ENCODE results near the gene SLC26A6.

Gene SLC26A6

GRCh38 chr3:48656841-48657281, 21.6 kb upstream of the SLC26A6 start:
- no peak overlapping the region for H3K27ac ChIP-seq (ENCODE audit: low read length)
- peak overlapping the region; percentile 63; the same call in 1 of the 2 replicates for H3K4me3 ChIP-seq (ENCODE audit: low read length)
- peaks cover 3% of the 10 kb centered on the region; the same call in 1 of the 2 replicates for H3K4me1 ChIP-seq (ENCODE audit: insufficient read depth, low read length)
- H3K9me3 ChIP-seq (ENCODE audit: insufficient read depth, low read depth, low read length): no peaks in the 10 kb centered on the region
- peak overlapping the region; percentile 12; the same call in 1 of the 2 replicates for H3K9ac ChIP-seq (ENCODE audit: low read depth, low read length)
- peaks cover 37% of the 10 kb centered on the region for H3K36me3 ChIP-seq (ENCODE audit: insufficient read depth, low read depth, low read length)
- H3K27me3 ChIP-seq (ENCODE audit: insufficient read depth, low read length): peaks cover 9% of the 10 kb centered on the region

GRCh38 chr3:48656061-48656840, 21.0 kb upstream of the SLC26A6 start:
- peaks cover 3% of the 10 kb centered on the region; the same call in 1 of the 2 replicates for H3K4me1 ChIP-seq (ENCODE audit: insufficient read depth, low read length)
- H3K36me3 ChIP-seq (ENCODE audit: insufficient read depth, low read depth, low read length): peaks cover 37% of the 10 kb centered on the region
- H3K9ac ChIP-seq (ENCODE audit: low read depth, low read length): peak overlapping the region; percentile 12; the same call in 1 of the 2 replicates
- H3K27me3 ChIP-seq (ENCODE audit: insufficient read depth, low read length): peaks cover 9% of the 10 kb centered on the region
- H3K4me3 ChIP-seq (ENCODE audit: low read length): peak overlapping the region; percentile 63; the same call in 1 of the 2 replicates
- H3K9me3 ChIP-seq (ENCODE audit: insufficient read depth, low read depth, low read length): no peaks in the 10 kb centered on the region
- H3K27ac ChIP-seq (ENCODE audit: low read length): no peak overlapping the region

GRCh38 chr3:48655606-48656005, 20.3 kb upstream of the SLC26A6 start:
- no peak overlapping the region for H3K27ac ChIP-seq (ENCODE audit: low read length)
- H3K36me3 ChIP-seq (ENCODE audit: insufficient read depth, low read depth, low read length): peaks cover 41% of the 10 kb centered on the region
- H3K4me3 ChIP-seq (ENCODE audit: low read length): peak overlapping the region; percentile 63; the same call in 1 of the 2 replicates
- H3K4me1 ChIP-seq (ENCODE audit: insufficient read depth, low read length): peaks cover 3% of the 10 kb centered on the region; the same call in 1 of the 2 replicates
- H3K9me3 ChIP-seq (ENCODE audit: insufficient read depth, low read depth, low read length): no peaks in the 10 kb centered on the region
- H3K27me3 ChIP-seq (ENCODE audit: insufficient read depth, low read length): peaks cover 9% of the 10 kb centered on the region
- H3K9ac ChIP-seq (ENCODE audit: low read depth, low read length): peak overlapping the region; percentile 61

- no peak overlapping the region for H3K27ac ChIP-seq (ENCODE audit: low read length)
- H3K36me3 ChIP-seq (ENCODE audit: insufficient read depth, low read depth, low read length): peaks cover 37% of the 10 kb centered on the region
- peak overlapping the region; percentile 61; the same call in 1 of the 2 replicates for H3K9ac ChIP-seq (ENCODE audit: low read depth, low read length)
These were observed 19.8 kb upstream of the SLC26A6 start for GRCh38 chr3:48655063-48655462.

GRCh38 chr3:48652923-48653715, 17.9 kb upstream of the SLC26A6 start:
- H3K9me3 ChIP-seq (ENCODE audit: insufficient read depth, low read depth, low read length): no peaks in the 10 kb centered on the region
- H3K27me3 ChIP-seq (ENCODE audit: insufficient read depth, low read length): peaks cover 9% of the 10 kb centered on the region
- no peak overlapping the region for H3K27ac ChIP-seq (ENCODE audit: low read length)
- no peak overlapping the region for H3K4me3 ChIP-seq (ENCODE audit: low read length)
- H3K9ac ChIP-seq (ENCODE audit: low read depth, low read length): no peak overlapping the region
- peaks cover 3% of the 10 kb centered on the region; the same call in 1 of the 2 replicates for H3K4me1 ChIP-seq (ENCODE audit: insufficient read depth, low read length)
- peaks cover 29% of the 10 kb centered on the region for H3K36me3 ChIP-seq (ENCODE audit: insufficient read depth, low read depth, low read length)

More at GRCh38 chr3:48655063-48655462, 19.8 kb upstream of the SLC26A6 start:
- Histone ChIP-seq H3K9me3 (ENCODE audit: insufficient read depth, low read depth, low read length) (no peaks in the 10 kb centered on the region), H3K27me3 (ENCODE audit: insufficient read depth, low read length) (peaks cover 9% of the 10 kb centered on the region), H3K4me1 (ENCODE audit: insufficient read depth, low read length) (peaks cover 3% of the 10 kb centered on the region; the same call in 1 of the 2 replicates), H3K4me3 (ENCODE audit: low read length) (peak overlapping the region; percentile 63; the same call in 1 of the 2 replicates)

- Histone ChIP-seq H3K27ac (ENCODE audit: low read length) (no peak overlapping the region), H3K4me1 (ENCODE audit: insufficient read depth, low read length) (peaks cover 3% of the 10 kb centered on the region; the same call in 1 of the 2 replicates), H3K4me3 (ENCODE audit: low read length) (no peak overlapping the region), H3K27me3 (ENCODE audit: insufficient read depth, low read length) (peaks cover 9% of the 10 kb centered on the region), H3K36me3 (ENCODE audit: insufficient read depth, low read depth, low read length) (peaks cover 28% of the 10 kb centered on the region), H3K9ac (ENCODE audit: low read depth, low read length) (no peak overlapping the region), H3K9me3 (ENCODE audit: insufficient read depth, low read depth, low read length) (no peaks in the 10 kb centered on the region)
These were observed 16.5 kb upstream of the SLC26A6 start for GRCh38 chr3:48651771-48652170.

- Histone ChIP-seq H3K9me3 (ENCODE audit: insufficient read depth, low read depth, low read length) (no peaks in the 10 kb centered on the region), H3K9ac (ENCODE audit: low read depth, low read length) (no peak overlapping the region)
These were observed 15.5 kb upstream of the SLC26A6 start for GRCh38 chr3:48650723-48651122.

GRCh38 chr3:48648188-48648850, 13.1 kb upstream of the SLC26A6 start:
- H3K9ac ChIP-seq (ENCODE audit: low read depth, low read length): no peak overlapping the region
- no peaks in the 10 kb centered on the region for H3K4me1 ChIP-seq (ENCODE audit: insufficient read depth, low read length)
- H3K36me3 ChIP-seq (ENCODE audit: insufficient read depth, low read depth, low read length): peaks cover 37% of the 10 kb centered on the region
- no peaks in the 10 kb centered on the region for H3K27me3 ChIP-seq (ENCODE audit: insufficient read depth, low read length)
- no peak overlapping the region for H3K27ac ChIP-seq (ENCODE audit: low read length)
- no peaks in the 10 kb centered on the region for H3K9me3 ChIP-seq (ENCODE audit: insufficient read depth, low read depth, low read length)
- H3K4me3 ChIP-seq (ENCODE audit: low read length): no peak overlapping the region

More at GRCh38 chr3:48650723-48651122, 15.5 kb upstream of the SLC26A6 start:
- Histone ChIP-seq H3K4me1 (ENCODE audit: insufficient read depth, low read length) (peaks cover 3% of the 10 kb centered on the region; the same call in 1 of the 2 replicates), H3K27me3 (ENCODE audit: insufficient read depth, low read length) (peaks cover 9% of the 10 kb centered on the region), H3K4me3 (ENCODE audit: low read length) (no peak overlapping the region), H3K27ac (ENCODE audit: low read length) (no peak overlapping the region), H3K36me3 (ENCODE audit: insufficient read depth, low read depth, low read length) (peaks cover 39% of the 10 kb centered on the region)

GRCh38 chr3:48647714-48648113, 12.5 kb upstream of the SLC26A6 start:
- Histone ChIP-seq H3K4me1 (ENCODE audit: insufficient read depth, low read length) (no peaks in the 10 kb centered on the region), H3K36me3 (ENCODE audit: insufficient read depth, low read depth, low read length) (peaks cover 35% of the 10 kb centered on the region), H3K27ac (ENCODE audit: low read length) (no peak overlapping the region)

GRCh38 chr3:48644898-48645760, 9.9 kb upstream of the SLC26A6 start:
- H3K4me3 ChIP-seq (ENCODE audit: low read length): no peak overlapping the region
- H3K9ac ChIP-seq (ENCODE audit: low read depth, low read length): no peak overlapping the region
- no peaks in the 10 kb centered on the region for H3K27me3 ChIP-seq (ENCODE audit: insufficient read depth, low read length)
- H3K36me3 ChIP-seq (ENCODE audit: insufficient read depth, low read depth, low read length): peaks cover 44% of the 10 kb centered on the region
- H3K4me1 ChIP-seq (ENCODE audit: insufficient read depth, low read length): no peaks in the 10 kb centered on the region
- no peak overlapping the region for H3K27ac ChIP-seq (ENCODE audit: low read length)
- H3K9me3 ChIP-seq (ENCODE audit: insufficient read depth, low read depth, low read length): no peaks in the 10 kb centered on the region

More at GRCh38 chr3:48647714-48648113, 12.5 kb upstream of the SLC26A6 start:
- Histone ChIP-seq H3K27me3 (ENCODE audit: insufficient read depth, low read length) (no peaks in the 10 kb centered on the region), H3K9ac (ENCODE audit: low read depth, low read length) (no peak overlapping the region), H3K9me3 (ENCODE audit: insufficient read depth, low read depth, low read length) (no peaks in the 10 kb centered on the region), H3K4me3 (ENCODE audit: low read length) (no peak overlapping the region)
